NCI-H146 treated with DMSO at 0.1 percent for 48 hours (cell line): ENCODE data around the gene ARL17B.
"Not testable (repeated sequence)": the region's sequence is repeated elsewhere in the genome, so short reads cannot be mapped to it uniquely, and the experiment has no call there.

ENCODE experiments used
- DNase-seq: peaks from one replicate; lab custom pipeline; 2025; ENCODE audit not compliant: unreplicated experiment; lab: John Stamatoyannopoulos, UW

ARL17B gene

GRCh38 chr17:46290906-46291546 is 70.5 kb downstream of the ARL17B start:
- not testable (repeated sequence) for DNase-seq

GRCh38 chr17:46287587-46287986 is 74.0 kb downstream of the ARL17B start:
- DNase-seq = not testable (repeated sequence)

GRCh38 chr17:46286764-46287221 is 74.8 kb downstream of the ARL17B start:
- peak; percentile 52 for DNase-seq

- DNase-seq = not testable (repeated sequence)
Measured at GRCh38 chr17:46285500-46285899, 76.1 kb downstream of the ARL17B start.

- not testable (repeated sequence) for DNase-seq
Measured at GRCh38 chr17:46284467-46284866, 77.1 kb downstream of the ARL17B start.

- not testable (repeated sequence) for DNase-seq
Measured at GRCh38 chr17:46282635-46283034, 78.9 kb downstream of the ARL17B start.

- not testable (repeated sequence) for DNase-seq
Measured at GRCh38 chr17:46281336-46281735, 80.2 kb downstream of the ARL17B start.

- not testable (repeated sequence) for DNase-seq
Measured at GRCh38 chr17:46276728-46277479, 84.7 kb downstream of the ARL17B start.

- DNase-seq = no peak
Measured at GRCh38 chr17:46274238-46274637, 87.3 kb downstream of the ARL17B start.

GRCh38 chr17:46273541-46274236 is 87.9 kb downstream of the ARL17B start:
- no peak for DNase-seq

GRCh38 chr17:46270032-46270431 is 91.5 kb downstream of the ARL17B start:
- DNase-seq = no peak

- peak; percentile 22 for DNase-seq
Measured at GRCh38 chr17:46266656-46267544, 94.7 kb downstream of the ARL17B start.

GRCh38 chr17:46266063-46266655 is 95.4 kb downstream of the ARL17B start:
- DNase-seq = not testable (repeated sequence)

- DNase-seq = no peak
Measured at GRCh38 chr17:46264456-46265198, 96.9 kb downstream of the ARL17B start.

- no peak for DNase-seq
Measured at GRCh38 chr17:46262271-46262670, 99.3 kb downstream of the ARL17B start.

- not testable (repeated sequence) for DNase-seq
Measured at GRCh38 chr17:46259845-46260661, 101.5 kb downstream of the ARL17B start.

GRCh38 chr17:46256369-46256768 is 105.2 kb downstream of the ARL17B start:
- not testable (repeated sequence) for DNase-seq

GRCh38 chr17:46254215-46254614 is 107.4 kb downstream of the ARL17B start:
- not testable (repeated sequence) for DNase-seq

- DNase-seq = not testable (repeated sequence)
Measured at GRCh38 chr17:46253722-46254121, 107.8 kb downstream of the ARL17B start.
